PC-3 (cell line): Measurements from ENCODE around the gene METTL17. TPM values are rescaled to one million over a fixed set of nuclear protein-coding genes. Genes with fewer than 3 reads are reported as not detected.
"Not testable (repeated sequence)": the region's sequence is repeated elsewhere in the genome, so short reads cannot be mapped to it uniquely, and the experiment has no call there.

Experiments used
- ATAC-seq: fragments of 200-7000 bp; cut with Tn5 transposase; 2 replicates; pipeline ENCODE4 v1.9.1; 2020; ENCODE audit warnings: mild to moderate bottlenecking, moderate library complexity
- BruUV-seq: library from RNA; stranded (reverse); fragments of 400-500 nt; replicated peaks from 2 replicates; lab custom pipeline; 2021; lab: Mats Ljungman, UMichigan
- CTCF ChIA-PET: fragments of 300-600 bp; sonication (Branson Sonifier 250); formaldehyde crosslinking; loops from one replicate; lab custom pipeline; 2022; ENCODE audit warnings: antibody characterized with exemption; lab: Charles Lee
- POLR2A ChIA-PET: fragments of 300-600 bp; sonication (Branson Sonifier 250); formaldehyde crosslinking; loops from one replicate; lab custom pipeline; 2022; ENCODE audit warnings: antibody characterized with exemption; ENCODE audit not compliant: unreplicated experiment; lab: Charles Lee
- DNase-seq: peaks from one replicate; pipeline ENCODE4 v3.0.0-alpha.2; 2015
- H2AFZ ChIP-seq: fragments of 300-600 bp; sonication (generic); 2 replicates; pipeline ENCODE4 v1.6.0; 2016; ENCODE audit warnings: antibody characterized with exemption, low read length
- H3F3A ChIP-seq: fragments of 300-600 bp; sonication (generic); one replicate; pipeline ENCODE4 v1.6.0; 2017; ENCODE audit warnings: antibody characterized with exemption, low read length, control low read depth, mild to moderate bottlenecking; ENCODE audit not compliant: unreplicated experiment
- H3K27ac ChIP-seq: fragments of 300-600 bp; sonication (generic); 2 replicates; pipeline ENCODE4 v1.5.1; 2016; ENCODE audit warnings: mild to moderate bottlenecking, low read length
- H3K27me3 ChIP-seq: fragments of 300-600 bp; sonication (generic); 2 replicates; pipeline ENCODE4 v1.6.1; 2016; ENCODE audit warnings: low read length, mixed read lengths
- H3K36me3 ChIP-seq: fragments of 300-600 bp; sonication (generic); 2 replicates; pipeline ENCODE4 v1.6.1; 2016; ENCODE audit warnings: low read depth, mixed run types, low read length, mixed read lengths
- H3K4me1 ChIP-seq: fragments of 300-600 bp; sonication (generic); 2 replicates; pipeline ENCODE4 v1.5.1; 2016; ENCODE audit warnings: low read length; ENCODE audit not compliant: insufficient read depth
- H3K4me2 ChIP-seq: fragments of 300-600 bp; sonication (generic); 2 replicates; pipeline ENCODE4 v1.6.0; 2016; ENCODE audit warnings: low read length
- H3K4me3 ChIP-seq: fragments of 300-600 bp; sonication (generic); 2 replicates; pipeline ENCODE4 v1.5.1; 2016; ENCODE audit warnings: mild to moderate bottlenecking, low read length, mixed read lengths
- H3K79me2 ChIP-seq: fragments of 300-600 bp; sonication (generic); 2 replicates; pipeline ENCODE4 v1.6.1; 2017; ENCODE audit warnings: low read length, mixed read lengths
- H3K9ac ChIP-seq: fragments of 300-600 bp; sonication (generic); 2 replicates; pipeline ENCODE4 v1.6.0; 2016; ENCODE audit warnings: mild to moderate bottlenecking, low read length
- H3K9me2 ChIP-seq: fragments of 300-600 bp; sonication (generic); replicated peaks from 2 replicates; pipeline ENCODE4 v1.6.1; 2016; ENCODE audit warnings: mixed run types, low read length, mixed read lengths
- H3K9me3 ChIP-seq: fragments of 300-600 bp; sonication (generic); 2 replicates; pipeline ENCODE4 v1.6.1; 2016; ENCODE audit warnings: low read length, mixed read lengths
- H4K20me1 ChIP-seq: fragments of 300-600 bp; sonication (generic); 2 replicates; pipeline ENCODE4 v1.6.1; 2016; ENCODE audit warnings: low read length, mixed read lengths
- EZH2 ChIP-seq: fragments of 300-600 bp; sonication (generic); IDR thresholded peaks from one replicate; pipeline ENCODE4 v1.6.1; 2017; ENCODE audit warnings: antibody characterized with exemption, mild to moderate bottlenecking, low read length; ENCODE audit not compliant: unreplicated experiment
- EZH2phosphoT487 ChIP-seq: fragments of 300-600 bp; sonication (generic); IDR thresholded peaks from 2 replicates; pipeline ENCODE4 v1.6.1; 2018; ENCODE audit warnings: mild to moderate bottlenecking, antibody characterized with exemption, low read length, borderline replicate concordance
- intact Hi-C: fragments of 100-400 bp; cut with micrococcal nuclease; formaldehyde crosslinking; loops from 2 replicates; pipeline ENCODE4 v1.9.0; 2023
- total RNA-seq: library from RNA; depleted of rRNA; stranded (reverse); fragments of >200 nt; gene quantifications from 2 replicates; pipeline ENCODE4 v1.2.3, GENCODE V29; 2014
- TF ChIP-seq, protein P1 (sequence below): fragments of 300-600 bp; sonication (generic); conservative IDR thresholded peaks from 2 replicates; pipeline ENCODE4 v1.5.1; 2017; ENCODE audit warnings: antibody characterized with exemption, low read depth, mild to moderate bottlenecking, low read length

Gene METTL17
- total RNA-seq, 1 experiment from 2014 or later = 99.0 TPM

DNA sequence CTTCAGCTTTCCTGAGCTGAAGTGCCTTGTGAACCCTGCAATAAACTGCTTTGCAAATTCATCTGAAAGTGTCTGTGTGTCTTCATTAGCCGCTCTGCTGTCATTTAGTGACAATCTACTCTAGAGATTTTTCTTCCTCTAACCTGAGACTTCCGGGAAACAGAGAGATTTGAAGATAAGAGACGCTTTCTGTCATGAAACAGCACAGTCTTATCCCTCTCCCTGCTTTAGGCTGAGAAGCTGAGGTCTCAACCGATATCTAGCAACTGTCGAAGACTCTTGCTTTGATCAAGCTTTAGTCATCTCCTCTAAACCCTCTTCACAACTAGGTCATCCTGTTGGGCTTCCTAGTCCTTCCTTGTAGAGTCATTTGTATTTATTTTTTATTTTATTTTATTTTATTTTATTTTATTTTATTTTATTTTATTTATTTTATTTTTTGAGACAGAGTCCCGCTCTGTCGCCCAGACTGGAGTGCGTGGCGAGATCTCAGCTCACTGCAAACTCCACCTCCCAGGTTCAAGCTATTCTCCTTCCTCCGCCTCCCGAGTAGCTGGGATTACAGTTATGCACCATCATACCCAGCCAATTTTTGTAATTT lies 33.3 kb upstream of the METTL17 start:
- no TSS peak for BruUV-seq
- CTCF ChIA-PET = interaction anchor here (0.6 kb wide), 1 partner anchor 97 kb away, joined by 4 read pairs; no protein-coding TSS in a partner anchor
- intact Hi-C loops = no loop called here
- no peaks in the 10 kb centered on the region for H3K9me2 ChIP-seq
- no peak for ATAC-seq
- H3K79me2 ChIP-seq = no peaks in the 10 kb centered on the region
- H2AFZ ChIP-seq = no peak overlapping the region
- no peak for DNase-seq
- H3K27ac ChIP-seq = no peak overlapping the region
- TF ChIP-seq EZH2phosphoT487 (no peak), EZH2 (no peak)
- TF ChIP-seq, protein P1, sequence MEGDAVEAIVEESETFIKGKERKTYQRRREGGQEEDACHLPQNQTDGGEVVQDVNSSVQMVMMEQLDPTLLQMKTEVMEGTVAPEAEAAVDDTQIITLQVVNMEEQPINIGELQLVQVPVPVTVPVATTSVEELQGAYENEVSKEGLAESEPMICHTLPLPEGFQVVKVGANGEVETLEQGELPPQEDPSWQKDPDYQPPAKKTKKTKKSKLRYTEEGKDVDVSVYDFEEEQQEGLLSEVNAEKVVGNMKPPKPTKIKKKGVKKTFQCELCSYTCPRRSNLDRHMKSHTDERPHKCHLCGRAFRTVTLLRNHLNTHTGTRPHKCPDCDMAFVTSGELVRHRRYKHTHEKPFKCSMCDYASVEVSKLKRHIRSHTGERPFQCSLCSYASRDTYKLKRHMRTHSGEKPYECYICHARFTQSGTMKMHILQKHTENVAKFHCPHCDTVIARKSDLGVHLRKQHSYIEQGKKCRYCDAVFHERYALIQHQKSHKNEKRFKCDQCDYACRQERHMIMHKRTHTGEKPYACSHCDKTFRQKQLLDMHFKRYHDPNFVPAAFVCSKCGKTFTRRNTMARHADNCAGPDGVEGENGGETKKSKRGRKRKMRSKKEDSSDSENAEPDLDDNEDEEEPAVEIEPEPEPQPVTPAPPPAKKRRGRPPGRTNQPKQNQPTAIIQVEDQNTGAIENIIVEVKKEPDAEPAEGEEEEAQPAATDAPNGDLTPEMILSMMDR = no peak
- POLR2A ChIA-PET = no interaction called here
- H3K9ac ChIP-seq = no peak overlapping the region
- H4K20me1 ChIP-seq = no peaks in the 10 kb centered on the region
- H3K9me3 ChIP-seq = no peaks in the 10 kb centered on the region
- peaks cover 59% of the 10 kb centered on the region for H3K27me3 ChIP-seq
- no peaks in the 10 kb centered on the region for H3F3A ChIP-seq
- no peaks in the 10 kb centered on the region for H3K4me1 ChIP-seq
- no peaks in the 10 kb centered on the region for H3K36me3 ChIP-seq
- no peak overlapping the region for H3K4me2 ChIP-seq
- no peak overlapping the region for H3K4me3 ChIP-seq

GRCh38 chr14:20958946-20959345 lies 30.8 kb upstream of the METTL17 start:
- peaks cover 45% of the 10 kb centered on the region for H3K27me3 ChIP-seq
- H3K79me2 ChIP-seq, H3K27ac ChIP-seq, POLR2A ChIA-PET, H3K4me1 ChIP-seq, DNase-seq, CTCF ChIA-PET, H3K9me2 ChIP-seq, intact Hi-C loops, H4K20me1 ChIP-seq, H3K4me3 ChIP-seq, H3K36me3 ChIP-seq, H3F3A ChIP-seq, H3K9me3 ChIP-seq, ATAC-seq, H3K9ac ChIP-seq, BruUV-seq, H2AFZ ChIP-seq, H3K4me2 ChIP-seq: not testable (repeated sequence)

DNA sequence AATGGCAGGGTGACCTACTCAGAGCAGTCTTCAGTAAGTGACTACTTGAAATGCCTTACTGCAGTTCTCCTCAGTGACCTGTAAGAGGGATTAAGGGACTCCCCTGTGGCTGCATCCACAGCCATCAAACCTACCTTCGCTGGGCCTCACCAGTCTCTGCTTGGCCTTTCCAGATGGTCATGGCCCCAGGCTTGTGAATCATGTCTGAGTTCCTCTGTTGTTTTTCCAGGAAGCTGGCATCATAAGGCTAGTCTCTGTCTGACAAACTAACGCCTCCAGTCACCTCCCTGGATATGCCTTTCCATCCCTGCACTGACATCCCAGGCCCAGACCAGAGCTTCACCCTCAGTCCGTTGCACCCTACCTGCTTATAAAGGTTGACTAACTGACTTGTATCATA lies 20.4 kb upstream of the METTL17 start:
- H3F3A ChIP-seq = no peaks in the 10 kb centered on the region
- H3K9me2 ChIP-seq = no peaks in the 10 kb centered on the region
- H4K20me1 ChIP-seq = no peaks in the 10 kb centered on the region
- DNase-seq (no peak), ATAC-seq (no peak)
- H3K4me2 ChIP-seq = no peak overlapping the region
- H3K79me2 ChIP-seq = no peaks in the 10 kb centered on the region
- H3K9me3 ChIP-seq = no peaks in the 10 kb centered on the region
- POLR2A ChIA-PET = no interaction called here
- intact Hi-C loops = no loop called here
- H3K27me3 ChIP-seq = peaks cover 22% of the 10 kb centered on the region; the same call in 1 of the 2 replicates
- H3K4me1 ChIP-seq = peaks cover 4% of the 10 kb centered on the region; the same call in 1 of the 2 replicates
- no peak overlapping the region for H3K9ac ChIP-seq
- no peaks in the 10 kb centered on the region for H3K36me3 ChIP-seq
- H3K27ac ChIP-seq = no peak overlapping the region
- H3K4me3 ChIP-seq = no peak overlapping the region
- BruUV-seq = no TSS peak
- CTCF ChIA-PET = interaction anchor here (0.6 kb wide), 1 partner anchor 12 kb away, joined by 3 read pairs; no protein-coding TSS in a partner anchor
- H2AFZ ChIP-seq = no peak overlapping the region
- TF ChIP-seq EZH2 = no peak
- TF ChIP-seq, protein P1 = no peak
- no peak for TF ChIP-seq EZH2phosphoT487
